ENCODE results near the gene CAPN2.

Gene CAPN2

DNA sequence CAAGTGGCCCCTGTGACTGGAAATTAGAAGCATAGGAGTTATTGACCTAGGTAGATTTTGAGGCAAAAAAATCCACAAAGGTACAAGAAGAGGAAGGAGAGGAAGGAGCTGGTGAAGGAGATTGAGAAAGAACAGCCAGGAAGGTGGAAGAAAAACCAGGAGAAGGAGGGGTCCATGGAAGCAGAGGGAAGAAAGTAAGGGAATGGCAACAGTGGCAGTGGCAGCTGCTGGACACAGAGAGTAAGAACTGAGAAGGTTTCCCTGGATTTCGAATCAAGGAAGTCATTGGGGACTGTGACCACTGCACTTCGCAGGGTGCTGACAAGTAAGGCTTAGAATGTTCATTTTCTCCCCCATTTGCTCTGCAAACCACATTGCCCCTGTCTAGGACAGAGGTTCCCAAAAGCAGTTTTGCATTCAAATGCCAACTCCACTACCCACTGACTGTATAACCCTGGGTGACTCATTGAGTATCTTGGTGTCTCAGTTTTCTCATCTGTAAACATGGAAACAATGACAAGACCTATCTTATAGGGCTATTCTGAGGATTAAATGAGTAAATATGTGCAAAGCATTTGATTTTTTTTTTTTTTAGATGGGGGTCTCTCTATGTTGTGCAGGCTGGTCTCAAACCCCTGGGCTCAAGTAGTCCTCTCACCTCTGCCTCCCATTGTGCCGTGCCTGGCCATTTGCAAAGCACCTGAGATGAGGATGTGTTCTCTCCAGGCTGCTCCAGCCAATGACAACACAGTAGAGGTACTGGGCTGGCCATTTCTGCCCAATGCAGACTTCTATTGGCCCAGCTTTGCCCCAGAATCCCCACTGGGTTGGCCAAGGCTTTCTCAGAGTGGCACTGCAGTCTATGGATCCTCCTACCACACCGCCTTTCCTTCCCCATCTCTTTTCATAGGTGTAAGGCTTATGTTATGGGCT is 9.3 kb upstream of the CAPN2 start:
- H3K4me1 ChIP-seq (ENCODE audit: control insufficient read depth in 1 of 2, insufficient read depth in 2 of 2, low read length in 2 of 2) = peaks cover 28 to 37% of the 10 kb centered on the region in 2 donors
- no peak overlapping the region for H3K4me3 ChIP-seq (ENCODE audit: low read depth in 1 of 2, low read length in 2 of 2)
- H3K27me3 ChIP-seq (ENCODE audit: control insufficient read depth in 1 of 2, insufficient read depth in 2 of 2, low read length in 2 of 2) = no peaks in the 10 kb centered on the region
- no peak overlapping the region for H3K9ac ChIP-seq (ENCODE audit: low read depth in 1 of 2, low read length in 2 of 2)
- no peaks in the 10 kb centered on the region for H3K36me3 ChIP-seq (ENCODE audit: control insufficient read depth in 1 of 2, insufficient read depth in 2 of 2, low read length in 2 of 2)
- H3K9me3 ChIP-seq (ENCODE audit: control insufficient read depth in 1 of 2, low read length in 2 of 2) = no peaks in the 10 kb centered on the region
- no peak overlapping the region for H3K27ac ChIP-seq (ENCODE audit: low read depth, low read length)

DNA sequence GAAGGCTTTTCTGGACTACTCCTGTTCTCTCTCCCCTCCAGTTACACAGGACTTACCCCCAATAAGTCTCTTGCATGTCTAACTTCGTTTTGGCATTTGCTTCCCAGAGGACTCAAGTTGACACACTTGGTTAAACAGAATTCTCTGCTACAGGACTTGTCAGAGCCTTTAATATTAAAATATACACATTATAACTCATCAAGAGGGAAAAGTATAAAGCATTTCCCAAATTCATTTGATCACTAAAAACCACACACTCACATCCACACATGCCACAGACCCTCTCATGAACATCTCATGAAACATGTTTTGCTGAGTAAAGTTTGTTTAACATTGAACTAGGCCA is 8.7 kb upstream of the CAPN2 start:
- no peak overlapping the region for H3K4me3 ChIP-seq (ENCODE audit: low read depth in 1 of 2, low read length in 2 of 2)
- no peak overlapping the region for H3K9ac ChIP-seq (ENCODE audit: low read depth in 1 of 2, low read length in 2 of 2)
- H3K27ac ChIP-seq (ENCODE audit: low read depth, low read length) = no peak overlapping the region
- peaks cover 28 to 39% of the 10 kb centered on the region in 2 donors for H3K4me1 ChIP-seq (ENCODE audit: control insufficient read depth in 1 of 2, insufficient read depth in 2 of 2, low read length in 2 of 2)
- no peaks in the 10 kb centered on the region for H3K27me3 ChIP-seq (ENCODE audit: control insufficient read depth in 1 of 2, insufficient read depth in 2 of 2, low read length in 2 of 2)
- no peaks in the 10 kb centered on the region for H3K9me3 ChIP-seq (ENCODE audit: control insufficient read depth in 1 of 2, low read length in 2 of 2)
- no peaks in the 10 kb centered on the region for H3K36me3 ChIP-seq (ENCODE audit: control insufficient read depth in 1 of 2, insufficient read depth in 2 of 2, low read length in 2 of 2)

- Histone ChIP-seq H3K4me1 (ENCODE audit: control insufficient read depth in 1 of 2, insufficient read depth in 2 of 2, low read length in 2 of 2) (peaks cover 28 to 38% of the 10 kb centered on the region in 2 donors), H3K9ac (ENCODE audit: low read depth in 1 of 2, low read length in 2 of 2) (no peak overlapping the region)
Observed at GRCh38 chr1:223704921-223705878, 7.1 kb upstream of the CAPN2 start.

DNA sequence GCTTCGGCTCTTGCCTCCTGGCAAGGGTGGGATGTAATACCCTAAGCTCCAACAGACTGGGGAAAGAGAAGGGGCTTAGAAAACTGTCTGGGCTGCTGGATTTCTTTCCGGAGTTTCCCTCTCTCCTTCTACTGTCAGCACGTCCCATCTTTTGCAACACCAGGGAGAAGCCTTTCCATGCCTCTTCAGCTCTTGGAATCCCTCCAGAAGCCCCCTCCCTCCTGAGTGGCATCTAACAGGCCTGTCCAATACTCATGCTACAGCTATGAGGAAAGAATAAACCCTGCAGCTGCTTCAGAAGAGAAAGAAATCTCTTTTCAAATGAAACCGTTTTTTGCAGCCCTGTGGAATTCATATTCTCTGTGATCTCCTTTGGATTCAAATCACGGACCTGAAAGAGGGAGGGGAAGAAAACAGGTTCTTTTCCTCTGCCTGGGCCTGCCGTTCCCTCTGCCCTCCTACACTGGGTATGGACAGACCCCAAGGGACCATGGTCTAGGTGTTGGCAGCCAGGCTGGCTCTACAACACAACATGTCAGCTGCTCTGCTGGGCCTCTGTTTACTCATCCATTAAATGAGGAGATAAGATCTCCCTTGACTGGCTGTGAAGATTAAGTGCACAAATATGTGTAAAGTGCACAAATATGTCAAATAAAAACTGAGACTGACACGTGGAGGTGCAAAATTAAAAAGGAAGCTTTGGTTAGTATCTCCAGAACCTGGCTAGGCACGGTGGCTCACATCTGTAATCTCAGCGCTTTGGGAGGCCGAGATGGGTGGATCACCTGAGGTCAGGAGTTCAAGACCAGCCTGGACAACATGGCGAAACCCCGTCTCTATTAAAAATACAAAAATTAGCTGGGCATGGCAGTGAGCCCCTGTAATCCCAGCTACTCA is 6.0 kb upstream of the CAPN2 start:
- peak overlapping the region in 1 of 2 donors; percentile 20 for H3K9ac ChIP-seq (ENCODE audit: low read depth in 1 of 2, low read length in 2 of 2)
- no peaks in the 10 kb centered on the region for H3K9me3 ChIP-seq (ENCODE audit: control insufficient read depth in 1 of 2, low read length in 2 of 2)
- peaks cover 28 to 32% of the 10 kb centered on the region in 2 donors for H3K4me1 ChIP-seq (ENCODE audit: control insufficient read depth in 1 of 2, insufficient read depth in 2 of 2, low read length in 2 of 2)
- H3K27ac ChIP-seq (ENCODE audit: low read depth, low read length) = peak overlapping the region; percentile 62
- H3K36me3 ChIP-seq (ENCODE audit: control insufficient read depth in 1 of 2, insufficient read depth in 2 of 2, low read length in 2 of 2) = no peaks in the 10 kb centered on the region
- H3K27me3 ChIP-seq (ENCODE audit: control insufficient read depth in 1 of 2, insufficient read depth in 2 of 2, low read length in 2 of 2) = no peaks in the 10 kb centered on the region
- H3K4me3 ChIP-seq (ENCODE audit: low read depth in 1 of 2, low read length in 2 of 2) = no peak overlapping the region

More at GRCh38 chr1:223704921-223705878, 7.1 kb upstream of the CAPN2 start:
- peak overlapping the region; percentile 17 for H3K27ac ChIP-seq (ENCODE audit: low read depth, low read length)
- H3K9me3 ChIP-seq (ENCODE audit: control insufficient read depth in 1 of 2, low read length in 2 of 2) = no peaks in the 10 kb centered on the region
- no peak overlapping the region for H3K4me3 ChIP-seq (ENCODE audit: low read depth in 1 of 2, low read length in 2 of 2)
- H3K27me3 ChIP-seq (ENCODE audit: control insufficient read depth in 1 of 2, insufficient read depth in 2 of 2, low read length in 2 of 2) = no peaks in the 10 kb centered on the region
- H3K36me3 ChIP-seq (ENCODE audit: control insufficient read depth in 1 of 2, insufficient read depth in 2 of 2, low read length in 2 of 2) = no peaks in the 10 kb centered on the region

DNA sequence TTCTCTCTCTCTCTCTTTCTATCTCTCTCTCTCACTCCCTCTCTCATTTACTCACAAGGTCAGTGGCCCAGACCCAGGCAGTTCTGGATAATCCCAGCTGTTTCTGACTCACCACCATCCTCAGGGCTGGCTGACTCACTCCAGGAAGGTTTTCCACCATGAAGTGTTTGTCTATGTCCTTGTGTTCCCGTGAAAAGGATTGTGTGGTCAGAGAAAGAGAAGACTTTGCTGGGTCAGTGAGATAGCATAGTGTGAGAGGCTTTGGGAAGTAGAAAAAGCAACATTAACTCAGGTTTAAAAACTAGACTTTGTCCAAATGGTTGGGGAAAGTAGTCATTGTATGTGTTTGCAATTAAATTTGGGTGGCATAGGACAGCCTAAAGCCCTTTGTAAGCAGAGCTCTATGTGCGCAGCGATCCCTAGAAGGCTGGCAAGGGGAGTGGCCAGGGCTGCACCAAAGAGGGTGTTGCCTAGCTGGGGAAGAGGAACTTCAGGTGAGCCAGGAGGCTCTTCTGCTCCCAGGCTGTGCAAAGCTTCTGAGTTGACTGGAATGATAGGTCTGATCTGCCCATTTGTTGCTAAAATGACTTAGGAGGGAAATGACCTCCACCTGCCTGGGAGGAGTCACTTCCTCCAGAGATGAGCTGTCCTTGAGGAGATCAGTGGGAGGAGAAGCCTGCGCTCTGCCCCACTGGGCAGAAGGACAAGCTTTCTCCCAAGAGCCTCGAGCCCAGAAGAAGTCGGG is 4.9 kb upstream of the CAPN2 start:
- peak overlapping the region in 1 of 2 donors; percentile 18 for H3K9ac ChIP-seq (ENCODE audit: low read depth in 1 of 2, low read length in 2 of 2)
- peaks cover 32 to 33% of the 10 kb centered on the region in 2 donors for H3K4me1 ChIP-seq (ENCODE audit: control insufficient read depth in 1 of 2, insufficient read depth in 2 of 2, low read length in 2 of 2)
- no peak overlapping the region for H3K4me3 ChIP-seq (ENCODE audit: low read depth in 1 of 2, low read length in 2 of 2)
- no peaks in the 10 kb centered on the region for H3K27me3 ChIP-seq (ENCODE audit: control insufficient read depth in 1 of 2, insufficient read depth in 2 of 2, low read length in 2 of 2)
- no peaks in the 10 kb centered on the region for H3K9me3 ChIP-seq (ENCODE audit: control insufficient read depth in 1 of 2, low read length in 2 of 2)
- no peaks in the 10 kb centered on the region for H3K36me3 ChIP-seq (ENCODE audit: control insufficient read depth in 1 of 2, insufficient read depth in 2 of 2, low read length in 2 of 2)
- peak overlapping the region; percentile 56 for H3K27ac ChIP-seq (ENCODE audit: low read depth, low read length)

DNA sequence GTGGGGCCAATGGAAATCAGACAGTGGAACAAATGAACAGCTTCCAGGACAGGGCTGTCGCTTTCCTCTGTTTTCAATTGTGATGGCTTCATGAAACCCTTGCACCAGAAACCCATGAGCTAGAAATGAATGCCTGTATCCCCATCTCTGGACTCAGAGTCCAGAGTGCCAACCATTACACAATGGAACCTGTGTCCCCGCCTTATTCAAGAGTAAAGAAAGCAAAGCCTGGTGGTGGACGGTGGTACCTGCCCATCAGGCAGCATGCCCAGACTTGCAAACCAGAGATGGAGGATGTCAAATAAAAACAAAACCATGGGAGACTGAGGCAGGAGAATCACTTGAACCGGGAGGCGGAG is 4.4 kb upstream of the CAPN2 start:
- Histone ChIP-seq H3K27ac (ENCODE audit: low read depth, low read length) (peak overlapping the region; percentile 56), H3K4me3 (ENCODE audit: low read depth in 1 of 2, low read length in 2 of 2) (no peak overlapping the region)

DNA sequence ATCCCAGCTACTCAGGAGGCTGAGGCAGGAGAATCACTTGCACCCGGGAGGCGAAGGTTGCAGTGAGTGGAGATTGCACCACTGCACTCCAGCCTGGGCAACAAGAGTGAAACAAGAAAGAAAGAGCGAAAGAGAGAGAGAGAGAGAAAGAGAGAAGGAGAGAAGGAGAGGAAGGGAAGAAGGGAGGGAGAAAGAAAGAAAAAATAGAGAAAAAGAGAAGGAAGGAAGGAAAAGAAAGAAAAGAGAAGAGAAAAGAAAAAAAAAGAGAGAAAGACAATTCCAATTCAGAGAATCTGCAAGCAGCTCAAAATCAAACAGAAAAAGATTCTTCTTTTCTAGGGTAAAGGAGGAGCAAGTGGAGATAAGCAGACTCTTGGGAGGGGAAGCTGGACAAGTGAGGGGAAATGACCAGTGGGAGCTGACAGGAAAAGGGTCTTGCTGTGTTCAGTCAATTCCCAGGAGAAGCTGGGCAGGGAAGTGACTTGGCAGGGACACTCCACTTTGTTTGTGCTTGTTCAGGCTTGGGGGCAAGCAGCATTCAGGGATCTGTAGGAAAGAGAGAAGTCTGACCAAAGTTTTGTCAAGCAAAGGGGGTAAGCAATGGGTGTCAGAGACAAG is 3.6 kb upstream of the CAPN2 start:
- H3K9ac ChIP-seq (ENCODE audit: low read depth in 1 of 2, low read length in 2 of 2) = no peak overlapping the region
- H3K27me3 ChIP-seq (ENCODE audit: control insufficient read depth in 1 of 2, insufficient read depth in 2 of 2, low read length in 2 of 2) = no peaks in the 10 kb centered on the region
- no peak overlapping the region for H3K27ac ChIP-seq (ENCODE audit: low read depth, low read length)
- no peak overlapping the region for H3K4me3 ChIP-seq (ENCODE audit: low read depth in 1 of 2, low read length in 2 of 2)
- peaks cover 32 to 41% of the 10 kb centered on the region in 2 donors for H3K4me1 ChIP-seq (ENCODE audit: control insufficient read depth in 1 of 2, insufficient read depth in 2 of 2, low read length in 2 of 2)
- H3K36me3 ChIP-seq (ENCODE audit: control insufficient read depth in 1 of 2, insufficient read depth in 2 of 2, low read length in 2 of 2) = no peaks in the 10 kb centered on the region
- no peaks in the 10 kb centered on the region for H3K9me3 ChIP-seq (ENCODE audit: control insufficient read depth in 1 of 2, low read length in 2 of 2)

More for the DNA sequence above, 4.4 kb upstream of the CAPN2 start:
- H3K9me3 ChIP-seq (ENCODE audit: control insufficient read depth in 1 of 2, low read length in 2 of 2) = no peaks in the 10 kb centered on the region
- H3K9ac ChIP-seq (ENCODE audit: low read depth in 1 of 2, low read length in 2 of 2) = peak overlapping the region in 1 of 2 donors; percentile 18
- H3K36me3 ChIP-seq (ENCODE audit: control insufficient read depth in 1 of 2, insufficient read depth in 2 of 2, low read length in 2 of 2) = no peaks in the 10 kb centered on the region
- H3K27me3 ChIP-seq (ENCODE audit: control insufficient read depth in 1 of 2, insufficient read depth in 2 of 2, low read length in 2 of 2) = no peaks in the 10 kb centered on the region
- H3K4me1 ChIP-seq (ENCODE audit: control insufficient read depth in 1 of 2, insufficient read depth in 2 of 2, low read length in 2 of 2) = peaks cover 32 to 33% of the 10 kb centered on the region in 2 donors

- H3K27me3 ChIP-seq (ENCODE audit: control insufficient read depth in 1 of 2, insufficient read depth in 2 of 2, low read length in 2 of 2) = no peaks in the 10 kb centered on the region
- no peak overlapping the region for H3K9ac ChIP-seq (ENCODE audit: low read depth in 1 of 2, low read length in 2 of 2)
- H3K9me3 ChIP-seq (ENCODE audit: control insufficient read depth in 1 of 2, low read length in 2 of 2) = no peaks in the 10 kb centered on the region
- peaks cover 33 to 47% of the 10 kb centered on the region in 2 donors for H3K4me1 ChIP-seq (ENCODE audit: control insufficient read depth in 1 of 2, insufficient read depth in 2 of 2, low read length in 2 of 2)
- H3K36me3 ChIP-seq (ENCODE audit: control insufficient read depth in 1 of 2, insufficient read depth in 2 of 2, low read length in 2 of 2) = no peaks in the 10 kb centered on the region
- H3K27ac ChIP-seq (ENCODE audit: low read depth, low read length) = no peak overlapping the region
- H3K4me3 ChIP-seq (ENCODE audit: low read depth in 1 of 2, low read length in 2 of 2) = no peak overlapping the region
Observed at GRCh38 chr1:223709598-223709997, 2.7 kb upstream of the CAPN2 start.

Data from duodenal mucosa (tissue), 2 donors.